Measurements from ENCODE around the gene MDM1.

Gene MDM1

DNA sequence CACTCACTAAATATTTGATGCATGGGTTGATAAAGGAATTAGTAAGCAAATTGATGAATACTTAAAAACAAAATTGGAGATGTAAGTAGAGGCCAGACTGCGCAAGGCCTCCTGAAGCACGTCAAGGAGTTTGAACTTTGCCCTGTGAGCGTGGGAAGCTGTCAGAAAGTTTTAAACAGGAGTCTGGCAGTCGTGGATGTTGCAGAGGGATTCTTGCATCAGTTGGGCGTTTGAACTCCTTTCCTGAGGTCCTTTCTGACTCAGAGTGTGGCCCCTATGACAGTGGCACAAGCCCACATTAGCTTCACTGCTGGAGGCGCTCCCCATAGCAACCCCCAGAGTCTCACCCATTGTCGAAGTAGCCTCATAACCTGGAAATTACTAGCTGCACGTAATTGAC lies 60.8 kb downstream of the MDM1 start:
- DNase-seq (ENCODE audit: low read depth) = no peak

DNA sequence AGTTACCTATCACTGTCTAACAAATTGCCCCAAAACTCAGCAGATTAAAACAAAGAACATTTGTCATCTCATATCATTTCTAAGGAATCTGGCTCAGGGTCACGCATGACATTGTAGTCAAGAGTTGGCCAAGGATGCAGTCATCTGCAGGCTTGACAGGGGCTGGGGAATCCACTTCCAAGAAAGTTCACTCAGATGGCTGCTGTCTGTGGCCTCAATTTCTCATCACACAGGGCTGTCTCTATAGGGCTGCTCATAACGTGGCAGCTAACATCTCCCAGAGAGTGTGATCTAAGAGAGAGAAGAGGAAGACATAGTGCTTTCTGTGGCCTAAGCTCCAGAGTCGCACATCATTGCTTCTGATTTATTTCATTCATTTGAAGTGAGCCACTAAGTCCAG lies 61.8 kb downstream of the MDM1 start:
- DNase-seq (ENCODE audit: low read depth) = no peak

DNA sequence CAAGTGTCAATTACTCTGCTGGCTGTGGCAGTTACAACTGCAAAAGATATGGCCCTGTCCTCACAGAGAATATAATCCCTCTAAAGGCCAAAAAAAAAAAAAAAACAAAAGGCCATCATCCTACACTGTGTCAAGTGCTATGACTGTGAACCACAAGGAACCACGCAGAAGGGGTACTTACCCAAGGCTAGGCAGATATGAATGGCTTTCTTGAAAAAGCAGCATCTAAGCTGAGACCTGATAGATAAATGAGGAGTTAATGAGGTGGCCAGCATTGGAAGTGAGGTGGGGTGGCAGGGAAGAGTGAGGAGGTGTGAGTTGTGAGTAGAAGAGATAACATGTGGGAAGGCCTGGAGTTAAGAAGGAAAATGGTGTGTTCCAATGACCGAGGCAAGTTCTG lies 62.4 kb downstream of the MDM1 start:
- no peak for DNase-seq (ENCODE audit: low read depth)

DNA sequence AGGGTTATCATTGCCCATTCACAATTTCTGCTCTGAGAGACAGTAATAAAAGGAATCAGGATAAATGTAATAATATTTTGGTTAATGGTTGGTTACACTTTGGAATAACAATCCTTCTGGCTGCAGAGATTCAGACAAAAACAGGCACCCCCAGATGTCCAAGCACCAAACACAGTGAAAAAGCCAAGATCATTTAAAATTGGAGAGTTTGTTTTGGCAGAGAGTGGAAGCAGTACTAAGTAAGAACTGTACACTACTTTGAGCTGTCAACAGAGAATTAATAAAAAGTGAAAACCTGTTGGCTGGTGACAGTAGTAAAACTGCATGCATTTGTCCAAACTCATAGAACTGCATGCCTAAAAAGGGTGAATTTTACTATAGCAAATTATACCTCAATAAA lies 63.2 kb downstream of the MDM1 start:
- no peak for DNase-seq (ENCODE audit: low read depth)

DNA sequence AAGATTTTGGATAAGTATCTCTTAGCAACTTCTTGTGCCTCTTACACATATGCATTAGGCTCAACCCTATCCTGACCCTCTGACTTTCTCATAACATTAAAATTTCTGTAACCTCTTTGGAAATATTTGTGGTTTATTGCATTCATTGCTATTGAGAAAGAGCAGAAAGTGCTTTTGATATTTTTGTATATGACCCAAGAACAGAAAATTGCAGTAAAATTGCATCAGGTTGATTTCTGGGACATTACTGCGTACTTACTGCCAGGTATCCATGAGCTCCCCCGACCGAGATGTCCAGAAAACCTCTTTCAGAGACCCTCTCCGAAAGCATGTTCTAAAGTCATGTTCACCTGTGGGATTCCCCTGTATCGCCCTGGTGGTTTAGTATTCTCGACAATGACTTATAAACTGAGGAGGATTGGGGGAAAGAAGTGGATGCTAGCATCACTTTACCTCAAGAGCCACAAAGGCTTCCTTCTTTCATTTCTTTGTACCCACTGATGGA lies 64.2 kb downstream of the MDM1 start:
- DNase-seq (ENCODE audit: low read depth) = no peak

DNA sequence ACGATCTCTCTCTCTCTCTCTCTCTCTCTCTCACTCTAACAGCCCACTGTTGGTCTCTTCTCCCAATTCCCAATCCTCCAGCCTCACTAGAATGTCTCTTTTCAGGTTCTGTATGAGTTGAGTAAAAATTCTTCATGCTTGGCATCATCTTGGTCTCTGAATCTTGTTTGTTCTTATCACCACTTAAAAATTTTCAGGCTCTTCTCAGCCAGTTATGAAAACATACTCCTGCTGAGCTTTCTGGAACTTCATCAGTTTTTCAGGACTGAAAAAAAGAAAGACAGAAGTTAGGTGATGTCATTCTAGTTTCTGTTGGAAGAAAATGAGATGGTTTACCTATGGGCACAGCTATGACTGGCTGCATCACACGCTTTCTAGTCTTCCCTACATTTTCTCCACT lies 67.3 kb downstream of the MDM1 start:
- DNase-seq (ENCODE audit: low read depth) = no peak

DNA sequence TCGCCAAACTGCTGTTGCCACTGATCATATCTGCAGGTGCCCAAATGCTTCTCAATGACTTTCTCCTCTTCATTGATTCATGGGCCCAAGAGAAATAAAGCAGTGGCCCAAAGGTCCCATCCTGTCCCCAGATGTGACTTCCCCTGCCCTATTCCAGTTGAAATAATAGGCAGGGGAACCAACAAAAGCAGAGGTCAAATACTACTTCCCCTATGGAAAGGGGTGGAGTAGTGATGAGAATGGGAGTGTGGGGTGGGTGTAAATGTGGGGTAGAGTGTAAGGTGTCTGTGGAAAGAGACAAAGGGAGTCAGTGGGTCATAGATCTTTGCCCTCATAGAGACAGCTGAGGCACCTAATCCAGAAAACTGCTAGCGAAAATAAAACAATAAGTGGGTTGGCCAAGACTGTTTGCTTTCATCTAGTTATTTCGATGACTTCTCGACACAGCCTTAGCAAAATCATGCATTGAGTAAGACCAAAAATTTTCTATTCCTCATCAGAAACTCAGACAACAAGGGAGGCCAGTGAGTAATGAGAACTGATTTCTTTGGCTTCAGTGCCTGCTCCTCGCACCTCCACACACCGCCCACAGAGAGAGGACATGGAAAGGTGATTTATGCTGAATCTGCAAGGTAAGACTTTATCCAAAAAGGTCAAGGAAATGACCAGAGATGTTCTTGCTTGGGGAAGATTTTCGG lies 67.9 kb downstream of the MDM1 start:
- DNase-seq (ENCODE audit: low read depth) = no peak

DNA sequence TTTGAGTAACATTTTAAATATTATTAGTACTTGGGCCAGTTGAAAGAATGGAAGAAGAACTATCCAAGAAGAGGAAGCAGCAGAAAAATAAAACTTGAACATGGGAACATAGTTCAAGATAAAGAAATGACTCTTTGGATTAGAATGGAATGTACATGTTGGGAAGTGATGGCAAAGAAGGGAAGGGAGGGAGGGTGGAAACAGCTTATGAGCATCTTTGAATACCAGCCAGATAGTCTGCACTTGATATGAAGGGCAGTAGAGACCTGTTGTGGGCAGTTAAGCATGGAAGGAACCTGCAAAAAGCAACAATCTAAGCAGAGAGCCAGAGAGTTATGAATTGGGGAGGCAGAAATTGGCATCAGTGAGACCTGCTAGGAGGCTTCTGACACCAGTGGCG lies 68.8 kb downstream of the MDM1 start:
- no peak for DNase-seq (ENCODE audit: low read depth)

DNA sequence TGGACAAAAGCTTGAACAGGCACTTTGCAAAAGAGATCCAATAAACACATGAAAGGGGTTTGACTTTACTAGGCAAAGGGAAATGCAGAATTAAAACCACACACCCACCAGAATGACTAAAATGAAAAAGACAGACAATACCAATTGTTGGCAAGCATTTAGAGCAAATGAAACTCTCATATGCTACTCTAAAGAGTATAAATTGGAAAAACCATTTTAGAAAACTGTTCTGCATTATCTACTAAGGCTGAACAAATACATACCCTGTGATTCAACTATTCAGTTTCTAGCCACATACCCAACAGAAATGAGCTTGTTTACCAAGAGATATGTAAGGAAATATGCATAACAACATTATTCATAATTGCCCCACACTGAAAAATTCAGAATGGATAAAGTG lies 70.3 kb downstream of the MDM1 start:
- no peak for DNase-seq (ENCODE audit: low read depth)

DNA sequence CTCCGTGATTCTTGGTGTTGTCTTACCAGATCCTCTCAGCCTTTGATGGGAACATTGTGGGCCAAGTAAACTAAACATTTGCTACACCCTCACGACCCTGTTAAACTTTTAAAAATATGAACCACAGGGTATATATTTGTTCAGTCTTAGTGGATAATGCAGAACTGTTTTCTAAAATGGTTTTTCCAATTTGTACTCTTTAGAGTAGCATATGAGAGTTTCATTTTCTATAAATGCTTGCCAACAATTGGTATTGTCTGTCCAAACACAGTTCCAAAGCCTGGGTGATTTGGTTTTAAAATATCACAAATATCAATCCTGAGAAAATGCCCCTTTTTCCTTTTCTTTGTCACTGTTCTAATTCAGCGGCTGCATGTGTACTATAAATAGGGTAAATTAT lies 72.0 kb downstream of the MDM1 start:
- no peak for DNase-seq (ENCODE audit: low read depth)

DNA sequence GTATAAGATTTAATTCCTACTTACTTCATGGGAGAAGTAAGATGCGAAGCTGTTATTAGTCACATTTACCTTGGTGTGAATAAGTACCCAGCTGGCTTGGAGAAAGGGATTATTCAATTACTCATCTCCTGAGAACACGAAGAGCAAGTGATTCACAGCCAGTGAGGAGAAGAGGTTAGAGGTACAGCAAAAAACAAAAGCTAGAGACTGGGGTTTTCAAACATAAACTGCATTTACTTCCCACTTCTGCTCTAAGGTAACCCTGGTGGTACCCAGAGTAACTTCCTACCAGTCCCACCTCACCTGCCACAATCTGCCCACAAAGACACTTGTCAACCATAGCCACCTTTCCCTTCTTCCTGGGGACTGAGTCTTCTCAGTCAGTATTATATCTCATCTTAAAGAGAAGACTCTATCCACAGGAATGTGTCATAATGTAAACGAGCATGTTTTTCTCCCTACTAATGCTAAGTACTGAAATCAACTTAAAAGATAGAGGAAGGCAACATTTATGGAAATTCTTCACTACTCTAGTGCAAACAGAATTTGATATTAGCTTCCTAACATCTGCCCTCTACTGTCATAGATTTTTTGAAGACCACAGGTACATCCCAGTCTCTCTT lies 72.7 kb downstream of the MDM1 start:
- DNase-seq (ENCODE audit: low read depth) = no peak

DNA sequence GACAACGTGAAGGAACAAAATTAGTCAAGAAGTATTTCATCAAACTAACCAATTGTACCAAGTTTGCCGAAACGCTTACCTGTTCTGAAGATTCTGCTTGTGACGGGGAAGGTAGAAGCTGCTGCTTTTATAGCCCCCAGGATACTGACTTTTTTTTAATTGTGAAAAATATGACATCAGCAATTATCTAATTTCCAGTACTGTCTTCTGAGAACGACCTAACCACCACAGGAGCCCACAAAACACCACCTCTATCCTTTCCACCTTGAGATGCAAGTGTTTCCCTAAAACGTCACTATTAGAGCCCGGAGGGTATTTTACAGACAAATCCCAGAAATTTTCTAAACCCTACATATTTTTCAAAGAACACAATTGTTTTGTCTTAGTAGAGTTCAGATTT lies 78.7 kb downstream of the MDM1 start, which contains the start of gene IL22:
TSS of gene IL22 (minus strand) at position 101 of the 400 bp plus-strand sequence. CDS start 156 bp downstream, outside the sequence.
- DNase-seq (ENCODE audit: low read depth) = no peak

DNA sequence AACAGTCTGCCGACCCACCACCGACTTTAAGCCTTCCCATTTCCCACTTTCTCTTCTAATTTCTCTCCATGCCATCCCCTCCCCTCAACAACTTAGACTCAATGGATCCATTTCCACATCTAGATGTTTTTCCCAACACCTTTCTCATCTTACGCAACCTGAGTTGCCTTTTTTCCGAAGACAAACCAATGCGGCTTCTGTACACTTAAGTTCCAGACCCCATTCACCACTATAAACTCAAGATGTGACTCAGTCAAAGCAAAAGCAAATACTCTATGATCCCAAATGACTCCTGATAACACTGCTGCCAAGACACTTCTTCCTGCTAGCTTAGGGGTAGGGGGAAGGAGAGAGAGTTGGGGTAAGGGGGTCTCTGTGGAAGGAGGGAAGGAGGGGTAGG lies 80.1 kb downstream of the MDM1 start:
- DNase-seq (ENCODE audit: low read depth) = no peak

DNA sequence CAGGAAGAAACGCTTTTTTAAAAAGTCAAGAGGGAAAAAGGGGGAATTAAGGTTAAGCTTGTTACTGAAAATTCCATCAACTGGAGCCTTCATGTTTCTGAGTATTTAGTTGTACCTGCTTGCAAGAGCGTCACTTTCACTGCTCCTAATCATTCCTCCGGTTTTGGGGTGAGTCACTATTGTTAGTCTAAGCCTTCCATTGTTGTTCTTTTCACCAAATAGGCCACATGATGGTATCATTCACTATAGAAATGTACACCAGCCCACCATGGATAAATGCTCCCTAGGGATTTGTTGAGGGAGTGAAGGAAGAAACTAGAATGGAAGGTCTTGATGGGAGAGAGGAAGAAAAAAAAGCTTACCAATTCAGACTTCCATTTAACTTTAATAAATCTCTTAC lies 81.7 kb downstream of the MDM1 start:
- DNase-seq (ENCODE audit: low read depth) = no peak

DNA sequence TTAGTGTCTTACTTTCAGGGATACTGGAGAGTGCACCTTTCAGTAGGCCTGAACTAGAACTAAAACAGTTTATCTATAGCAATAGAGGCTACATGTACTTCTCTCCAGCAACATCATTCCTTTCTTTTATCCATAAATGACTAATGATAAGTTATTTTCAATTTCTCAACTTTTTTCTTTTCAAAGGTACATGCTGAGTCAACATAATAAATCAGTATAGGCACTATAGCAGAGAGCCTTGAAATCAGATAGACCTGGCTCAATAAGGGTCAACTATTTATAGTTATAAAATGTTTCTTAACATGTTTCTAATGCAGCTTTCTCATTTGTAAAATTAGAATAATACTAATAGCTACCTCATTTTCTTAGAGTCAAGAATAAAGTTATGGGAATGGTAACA lies 84.4 kb downstream of the MDM1 start:
- no peak for DNase-seq (ENCODE audit: low read depth)

DNA sequence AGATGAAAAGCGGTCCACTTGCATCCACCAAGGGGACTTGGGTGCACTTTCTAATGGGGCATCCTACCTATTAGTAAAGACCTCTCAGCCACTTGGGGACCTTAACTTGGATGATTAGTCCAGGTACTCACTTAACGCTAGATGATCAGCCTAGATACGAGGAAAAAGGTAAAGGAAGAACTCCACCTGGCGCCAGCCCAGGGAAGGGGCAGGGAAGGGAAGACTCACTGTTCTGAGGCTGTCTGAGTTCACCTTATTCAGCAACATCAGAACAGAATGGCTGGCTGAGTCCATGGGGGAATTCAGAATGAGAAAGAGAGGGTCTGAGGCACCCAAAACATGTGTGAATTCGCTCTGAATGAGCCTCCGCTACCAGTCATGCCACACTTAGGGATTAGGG lies 85.8 kb downstream of the MDM1 start:
- DNase-seq (ENCODE audit: low read depth) = no peak

DNA sequence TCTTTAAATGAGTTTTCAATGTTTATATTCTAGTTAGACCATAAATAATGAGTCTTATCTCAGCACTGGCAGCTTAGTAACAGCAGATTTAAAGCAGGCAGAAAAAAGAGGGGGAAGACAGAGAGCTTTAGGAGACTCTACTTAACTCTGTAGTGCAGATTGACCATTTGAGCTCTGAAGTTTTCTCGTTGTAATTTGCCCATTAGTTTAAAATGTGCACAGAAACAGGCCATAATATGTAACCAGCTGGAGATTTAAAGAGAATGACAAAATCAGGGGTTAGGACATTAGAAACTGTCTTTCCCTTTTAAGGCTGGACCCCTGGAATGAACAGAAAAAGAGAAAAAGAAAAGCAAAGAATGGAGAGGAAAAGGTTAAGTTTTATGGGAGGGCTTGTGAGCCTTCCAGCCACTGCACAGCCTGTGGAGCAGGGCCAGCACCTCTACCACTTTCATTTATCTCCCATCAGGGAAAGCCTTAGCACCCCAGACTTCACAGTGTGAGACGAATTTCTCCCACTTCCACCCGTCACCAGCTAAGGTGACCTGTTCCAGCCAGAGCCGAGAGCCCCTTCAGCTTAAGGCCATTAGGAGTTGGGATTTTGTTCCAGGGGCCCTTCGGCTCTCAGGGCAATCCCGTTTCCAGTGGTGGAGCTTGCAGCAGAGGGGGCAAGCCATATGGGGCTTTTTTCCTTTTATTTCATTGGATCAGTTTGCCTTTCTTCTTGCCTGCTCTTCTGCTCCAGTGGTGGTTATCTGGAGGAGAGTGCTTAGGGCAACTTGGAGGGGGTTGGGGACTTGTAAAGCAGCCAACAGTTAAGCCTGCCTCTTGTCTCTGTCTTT lies 86.8 kb downstream of the MDM1 start:
- no peak for DNase-seq (ENCODE audit: low read depth)
